Kidney epithelial cell (primary cell): ENCODE measurements around the gene TEX14. TPM values are rescaled to one million over a fixed set of nuclear protein-coding genes. Genes with fewer than 3 reads are reported as not detected.

Experiments used
- DNase-seq: peaks from one replicate; pipeline ENCODE4 v3.0.0-alpha.2; 2010; ENCODE audit warnings: low read depth
- H3K27me3 ChIP-seq: 2 replicates; pipeline ENCODE4 v1.6.0; 2011; ENCODE audit warnings: low read length; ENCODE audit not compliant: control insufficient read depth, insufficient read depth
- H3K36me3 ChIP-seq: 2 replicates; pipeline ENCODE4 v1.5.1; 2011; ENCODE audit warnings: low read length; ENCODE audit not compliant: control insufficient read depth, insufficient read depth
- H3K4me3 ChIP-seq: 2 replicates; pipeline ENCODE4 v1.5.1; 2011; ENCODE audit warnings: low read depth, mild to moderate bottlenecking, control low read depth, low read length
- CTCF ChIP-seq: IDR thresholded peaks from 2 replicates; pipeline ENCODE4 v1.5.1; 2011; ENCODE audit warnings: mild to moderate bottlenecking, moderate library complexity, low read length, control low read depth, inconsistent platforms; ENCODE audit not compliant: insufficient read depth, poor library complexity, severe bottlenecking
- total RNA-seq: library from RNA; depleted of rRNA; stranded (reverse); fragments of >200 nt; gene quantifications from 2 replicates; pipeline ENCODE4 v1.2.3, GENCODE V29; 2015

The TEX14 gene
- total RNA-seq, 1 donor from 2014 or later, result 0.04 TPM

GRCh38 chr17:58574025-58574424 is 117.8 kb downstream of the TEX14 start:
- DNase-seq, result no peak
- Histone ChIP-seq H3K4me3 (no peak overlapping the region), H3K36me3 (no peaks in the 10 kb centered on the region), H3K27me3 (no peaks in the 10 kb centered on the region)
- no peak for TF ChIP-seq CTCF

GRCh38 chr17:58572846-58573245 is 119.0 kb downstream of the TEX14 start:
- Histone ChIP-seq H3K27me3 (no peaks in the 10 kb centered on the region), H3K4me3 (no peak overlapping the region), H3K36me3 (no peaks in the 10 kb centered on the region)
- no peak for TF ChIP-seq CTCF
- no peak for DNase-seq

- H3K4me3 ChIP-seq, result no peak overlapping the region
- TF ChIP-seq CTCF, result no peak
- no peaks in the 10 kb centered on the region for H3K27me3 ChIP-seq
- H3K36me3 ChIP-seq, result no peaks in the 10 kb centered on the region
- no peak for DNase-seq
These were observed 121.1 kb downstream of the TEX14 start for GRCh38 chr17:58570758-58571157.

GRCh38 chr17:58569196-58569595 is 122.6 kb downstream of the TEX14 start:
- no peak overlapping the region for H3K4me3 ChIP-seq
- TF ChIP-seq CTCF, result no peak
- no peak for DNase-seq
- H3K27me3 ChIP-seq, result no peaks in the 10 kb centered on the region
- H3K36me3 ChIP-seq, result no peaks in the 10 kb centered on the region

- H3K4me3 ChIP-seq, result no peak overlapping the region
- H3K36me3 ChIP-seq, result no peaks in the 10 kb centered on the region
- no peaks in the 10 kb centered on the region for H3K27me3 ChIP-seq
- DNase-seq, result no peak
- TF ChIP-seq CTCF, result no peak
These were observed 123.6 kb downstream of the TEX14 start for GRCh38 chr17:58568044-58568799.
